ENCODE measurements around the gene NRGN.

NRGN gene

GRCh38 chr11:124745270-124745834 is 5.6 kb downstream of the NRGN start:
- H3K4me3 ChIP-seq (ENCODE audit: control insufficient read depth, low read depth, low read length): peak overlapping the region; percentile 46; the same call in 1 of the 2 replicates
- TF ChIP-seq, protein P1, sequence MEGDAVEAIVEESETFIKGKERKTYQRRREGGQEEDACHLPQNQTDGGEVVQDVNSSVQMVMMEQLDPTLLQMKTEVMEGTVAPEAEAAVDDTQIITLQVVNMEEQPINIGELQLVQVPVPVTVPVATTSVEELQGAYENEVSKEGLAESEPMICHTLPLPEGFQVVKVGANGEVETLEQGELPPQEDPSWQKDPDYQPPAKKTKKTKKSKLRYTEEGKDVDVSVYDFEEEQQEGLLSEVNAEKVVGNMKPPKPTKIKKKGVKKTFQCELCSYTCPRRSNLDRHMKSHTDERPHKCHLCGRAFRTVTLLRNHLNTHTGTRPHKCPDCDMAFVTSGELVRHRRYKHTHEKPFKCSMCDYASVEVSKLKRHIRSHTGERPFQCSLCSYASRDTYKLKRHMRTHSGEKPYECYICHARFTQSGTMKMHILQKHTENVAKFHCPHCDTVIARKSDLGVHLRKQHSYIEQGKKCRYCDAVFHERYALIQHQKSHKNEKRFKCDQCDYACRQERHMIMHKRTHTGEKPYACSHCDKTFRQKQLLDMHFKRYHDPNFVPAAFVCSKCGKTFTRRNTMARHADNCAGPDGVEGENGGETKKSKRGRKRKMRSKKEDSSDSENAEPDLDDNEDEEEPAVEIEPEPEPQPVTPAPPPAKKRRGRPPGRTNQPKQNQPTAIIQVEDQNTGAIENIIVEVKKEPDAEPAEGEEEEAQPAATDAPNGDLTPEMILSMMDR (IDR thresholded peaks at IDR 0.05; ENCODE audit: control insufficient read depth, insufficient read depth, low read depth, low read length, missing control alignments): no peak
- DNase-seq (ENCODE audit: low read depth): no peak

DNA sequence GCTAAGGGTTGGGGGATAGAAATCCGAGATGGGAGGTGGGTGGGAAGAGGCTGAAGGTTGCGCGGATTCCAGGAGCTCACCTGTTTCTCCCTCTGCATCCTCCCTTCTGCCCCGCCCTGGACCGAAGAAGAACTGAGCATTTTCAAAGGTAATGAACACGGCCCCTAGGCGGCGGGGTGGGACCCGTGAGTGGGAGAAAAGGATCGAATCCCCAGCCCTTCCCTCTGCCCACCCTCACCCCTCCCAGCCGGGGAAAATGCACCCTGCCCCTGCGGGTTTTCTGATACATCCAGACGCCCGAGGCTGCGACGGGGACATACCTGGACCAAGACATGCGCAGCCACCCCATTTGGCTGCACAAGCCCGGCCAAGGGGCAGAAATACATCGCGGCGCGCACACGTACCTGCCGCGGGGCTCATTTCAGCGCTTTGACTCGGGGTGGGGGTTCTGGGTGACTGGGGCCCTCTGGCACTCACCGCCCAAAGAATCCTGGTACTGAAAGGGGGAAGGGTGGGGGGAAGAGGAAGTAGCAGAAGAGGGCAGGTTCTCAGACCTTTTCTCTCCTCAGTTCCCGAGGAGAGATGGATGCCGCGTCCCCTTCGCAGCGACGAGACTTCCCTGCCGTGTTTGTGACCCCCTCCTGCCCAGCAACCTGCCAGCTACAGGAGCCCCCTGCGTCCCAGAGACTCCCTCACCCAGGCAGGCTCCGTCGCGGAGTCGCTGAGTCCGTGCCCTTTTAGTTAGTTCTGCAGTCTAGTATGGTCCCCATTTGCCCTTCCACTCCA is 6.3 kb downstream of the NRGN start:
- TF ChIP-seq, protein P1 (IDR thresholded peaks at IDR 0.05; ENCODE audit: control insufficient read depth, insufficient read depth, low read depth, low read length, missing control alignments): no peak
- H3K4me3 ChIP-seq (ENCODE audit: control insufficient read depth, low read depth, low read length): peak overlapping the region; percentile 46
- no peak for DNase-seq (ENCODE audit: low read depth)

GRCh38 chr11:124746621-124747243 is 7.0 kb downstream of the NRGN start:
- no peak for DNase-seq (ENCODE audit: low read depth)

DNA sequence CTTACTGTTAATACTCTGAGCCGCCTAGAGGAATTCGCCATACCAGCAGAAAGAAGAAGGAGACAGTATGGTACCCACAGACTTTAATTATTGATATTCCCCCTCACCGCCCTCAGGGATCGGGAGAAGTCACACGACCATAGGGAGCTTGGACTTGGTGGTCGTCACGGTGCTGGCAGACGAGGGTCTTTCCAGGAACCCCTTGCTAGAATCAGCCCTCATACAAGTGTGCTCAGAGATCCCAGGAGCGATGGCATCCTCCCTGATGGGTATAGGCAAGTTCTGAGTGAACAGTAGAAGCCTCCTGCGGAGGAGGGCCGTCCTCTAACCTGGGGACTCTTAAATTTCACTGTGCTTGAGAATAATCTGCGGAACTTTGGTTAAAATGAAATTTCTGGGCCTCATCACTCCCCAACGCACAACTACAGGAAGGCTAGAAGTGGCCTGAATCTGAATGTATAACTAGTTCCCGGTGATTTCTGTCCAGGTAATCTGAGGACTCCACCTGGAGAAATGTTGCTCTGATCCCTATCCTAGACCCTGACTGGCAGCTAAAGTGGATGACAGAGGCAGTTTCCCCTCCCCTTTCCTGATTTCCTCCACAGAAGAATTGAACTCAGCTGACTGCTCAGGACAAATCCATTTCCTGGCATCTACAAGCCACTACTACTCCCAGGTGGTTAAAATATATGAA is 7.8 kb downstream of the NRGN start:
- TF ChIP-seq, protein P1 (IDR thresholded peaks at IDR 0.05; ENCODE audit: control insufficient read depth, insufficient read depth, low read depth, low read length, missing control alignments): no peak
- no peak for DNase-seq (ENCODE audit: low read depth)
- no peak overlapping the region for H3K4me3 ChIP-seq (ENCODE audit: control insufficient read depth, low read depth, low read length)

More at GRCh38 chr11:124746621-124747243, 7.0 kb downstream of the NRGN start:
- TF ChIP-seq, protein P1 (IDR thresholded peaks at IDR 0.05; ENCODE audit: control insufficient read depth, insufficient read depth, low read depth, low read length, missing control alignments): peak; percentile 67
- H3K4me3 ChIP-seq (ENCODE audit: control insufficient read depth, low read depth, low read length): peak overlapping the region; percentile 46

GRCh38 chr11:124748100-124748418 is 8.3 kb downstream of the NRGN start:
- TF ChIP-seq, protein P1 (IDR thresholded peaks at IDR 0.05; ENCODE audit: control insufficient read depth, insufficient read depth, low read depth, low read length, missing control alignments): no peak
- no peak overlapping the region for H3K4me3 ChIP-seq (ENCODE audit: control insufficient read depth, low read depth, low read length)
- no peak for DNase-seq (ENCODE audit: low read depth)

GRCh38 chr11:124748481-124749343 is 9.0 kb downstream of the NRGN start:
- no peak overlapping the region for H3K4me3 ChIP-seq (ENCODE audit: control insufficient read depth, low read depth, low read length)
- TF ChIP-seq, protein P1 (IDR thresholded peaks at IDR 0.05; ENCODE audit: control insufficient read depth, insufficient read depth, low read depth, low read length, missing control alignments): no peak
- no peak for DNase-seq (ENCODE audit: low read depth)
